Endodermal cell (in vitro differentiated cells): ENCODE results near the gene KCNMA1. TPM values are rescaled to one million over a fixed set of nuclear protein-coding genes. Genes with fewer than 3 reads are reported as not detected.

Experiments used
- DNase-seq: peaks from one replicate; pipeline ENCODE4 v3.0.0-alpha.2; 2017
- H3K27ac ChIP-seq: 2 replicates; pipeline ENCODE4 v1.5.1; 2013; ENCODE audit warnings: mild to moderate bottlenecking, low read depth, low read length, moderate library complexity
- H3K27me3 ChIP-seq: 2 replicates; pipeline ENCODE4 v1.6.1; 2013; ENCODE audit warnings: mild to moderate bottlenecking, low read length, moderate library complexity; ENCODE audit not compliant: insufficient read depth, control insufficient read depth, poor library complexity, severe bottlenecking
- H3K36me3 ChIP-seq: 2 replicates; pipeline ENCODE4 v1.7.0; 2013; ENCODE audit warnings: mild to moderate bottlenecking, low read length, moderate library complexity; ENCODE audit not compliant: control insufficient read depth, insufficient read depth
- H3K4me1 ChIP-seq: one replicate; pipeline ENCODE4 v1.7.0; 2013; ENCODE audit warnings: low read length; ENCODE audit not compliant: control insufficient read depth, insufficient read depth
- H3K4me3 ChIP-seq: 2 replicates; pipeline ENCODE4 v1.5.1; 2013; ENCODE audit warnings: mild to moderate bottlenecking, low read length, moderate library complexity
- H3K9ac ChIP-seq: 2 replicates; pipeline ENCODE4 v1.6.1; 2013; ENCODE audit warnings: mild to moderate bottlenecking, low read length, moderate library complexity; ENCODE audit not compliant: poor library complexity, severe bottlenecking; ENCODE audit errors: extremely low read depth
- H3K9me3 ChIP-seq: 2 replicates; pipeline ENCODE4 v1.6.1; 2013; ENCODE audit warnings: mild to moderate bottlenecking, low read length, moderate library complexity; ENCODE audit not compliant: control insufficient read depth
- H3K27ac Mint-ChIP-seq: 2 replicates; pipeline ENCODE4 v1.8.0; 2020; ENCODE audit warnings: mixed read lengths
- H3K27me3 Mint-ChIP-seq: 2 replicates; pipeline ENCODE4 v1.8.0; 2021; ENCODE audit warnings: mild to moderate bottlenecking, mixed read lengths; ENCODE audit not compliant: insufficient read depth
- H3K36me3 Mint-ChIP-seq: 2 replicates; pipeline ENCODE4 v1.8.0; 2020; ENCODE audit warnings: low read depth, mixed read lengths
- H3K4me1 Mint-ChIP-seq: 2 replicates; pipeline ENCODE4 v1.8.0; 2020; ENCODE audit warnings: mixed read lengths
- H3K4me3 Mint-ChIP-seq: 2 replicates; pipeline ENCODE4 v1.8.0; 2020; ENCODE audit warnings: mild to moderate bottlenecking, moderate library complexity, mixed read lengths
- H3K9me3 Mint-ChIP-seq: 2 replicates; pipeline ENCODE4 v1.8.0; 2020; ENCODE audit warnings: mild to moderate bottlenecking, mixed read lengths
- WGBS, 2 experiments: methylation state at CpG; one replicate each; pipeline versions ENCODE4 v1.1.5 to v1.1.7; 2013; ENCODE audit warnings: missing lambda C conversion rate in 2 of 2, mixed read lengths in 1 of 2; ENCODE audit not compliant: insufficient coverage in 1 of 2, insufficient read length in 1 of 2; 5-methylcytosine and 5-hydroxymethylcytosine counted together
- total RNA-seq, 2 donors: library from RNA; stranded (reverse); fragmentation: NEBNext Ultra II Directional in 1 of 2; extraction: Animal tissue kit (Norgen Biotek cat#: 25700) in 1 of 2; gene quantifications; 2 replicates in 1 of 2; 3 replicates in 1 of 2; pipeline ENCODE4 v1.2.1, GENCODE V29; 2021
- TF ChIP-seq, protein P1 (sequence below): fragments of 200-600 bp; sonication (generic); conservative IDR thresholded peaks from 2 replicates; pipeline ENCODE4 v1.5.0; 2021; ENCODE audit warnings: antibody characterized with exemption, mild to moderate bottlenecking

The KCNMA1 gene
- total RNA-seq, 2 donors from 2014 or later = 0.55 to 1.3 TPM

- TF ChIP-seq, protein P1, sequence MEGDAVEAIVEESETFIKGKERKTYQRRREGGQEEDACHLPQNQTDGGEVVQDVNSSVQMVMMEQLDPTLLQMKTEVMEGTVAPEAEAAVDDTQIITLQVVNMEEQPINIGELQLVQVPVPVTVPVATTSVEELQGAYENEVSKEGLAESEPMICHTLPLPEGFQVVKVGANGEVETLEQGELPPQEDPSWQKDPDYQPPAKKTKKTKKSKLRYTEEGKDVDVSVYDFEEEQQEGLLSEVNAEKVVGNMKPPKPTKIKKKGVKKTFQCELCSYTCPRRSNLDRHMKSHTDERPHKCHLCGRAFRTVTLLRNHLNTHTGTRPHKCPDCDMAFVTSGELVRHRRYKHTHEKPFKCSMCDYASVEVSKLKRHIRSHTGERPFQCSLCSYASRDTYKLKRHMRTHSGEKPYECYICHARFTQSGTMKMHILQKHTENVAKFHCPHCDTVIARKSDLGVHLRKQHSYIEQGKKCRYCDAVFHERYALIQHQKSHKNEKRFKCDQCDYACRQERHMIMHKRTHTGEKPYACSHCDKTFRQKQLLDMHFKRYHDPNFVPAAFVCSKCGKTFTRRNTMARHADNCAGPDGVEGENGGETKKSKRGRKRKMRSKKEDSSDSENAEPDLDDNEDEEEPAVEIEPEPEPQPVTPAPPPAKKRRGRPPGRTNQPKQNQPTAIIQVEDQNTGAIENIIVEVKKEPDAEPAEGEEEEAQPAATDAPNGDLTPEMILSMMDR = no peak
- H3K9me3 Mint-ChIP-seq = no peaks in the 10 kb centered on the region
- WGBS, 2 experiments = 86 to 97% methylated on average over 1 of the region's 1 CpG
Measured at GRCh38 chr10:77544617-77545016, 93.0 kb downstream of the KCNMA1 start.

DNA sequence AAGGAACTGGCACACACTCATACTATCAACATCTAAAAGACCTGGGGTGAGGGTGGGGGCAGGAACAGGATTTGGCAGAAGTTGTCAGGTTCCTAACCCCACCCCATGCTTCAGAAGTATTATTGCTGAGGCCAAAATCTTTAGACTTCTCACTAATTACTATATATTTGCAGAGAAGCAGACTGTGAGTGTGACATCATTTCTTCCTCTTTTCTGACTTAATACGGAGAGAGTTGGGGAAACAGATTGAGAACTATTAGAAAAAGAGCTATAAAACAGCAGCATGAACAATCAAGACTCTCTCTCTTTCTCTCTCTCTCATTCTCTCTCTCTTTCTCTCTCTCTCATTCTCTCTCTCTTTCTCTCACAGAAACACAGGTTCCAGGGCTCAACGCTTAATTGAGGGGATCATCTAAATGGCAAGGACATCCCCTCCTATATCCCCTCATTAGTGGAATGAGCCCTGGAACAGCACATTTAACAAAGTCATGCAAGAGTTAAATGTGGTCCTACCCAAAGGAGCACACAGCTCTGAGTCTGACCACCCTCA lies 94.8 kb downstream of the KCNMA1 start:
- Mint-ChIP-seq H3K27ac (no peak overlapping the region), H3K36me3 (no peaks in the 10 kb centered on the region), H3K27me3 (no peaks in the 10 kb centered on the region), H3K9me3 (no peaks in the 10 kb centered on the region), H3K4me3 (no peak overlapping the region), H3K4me1 (no peaks in the 10 kb centered on the region)
- no peaks in the 10 kb centered on the region for H3K36me3 ChIP-seq
- DNase-seq = no peak
- H3K27me3 ChIP-seq = no peaks in the 10 kb centered on the region
- H3K27ac ChIP-seq = no peak overlapping the region
- TF ChIP-seq, protein P1 = no peak
- H3K4me1 ChIP-seq = no peaks in the 10 kb centered on the region
- H3K4me3 ChIP-seq = no peak overlapping the region
- no peaks in the 10 kb centered on the region for H3K9me3 ChIP-seq
- 83 to 92% methylated on average over 2 of the region's 2 CpGs for WGBS, 2 experiments
- H3K9ac ChIP-seq = no peak overlapping the region

More at GRCh38 chr10:77544617-77545016, 93.0 kb downstream of the KCNMA1 start:
- Mint-ChIP-seq H3K36me3 (no peaks in the 10 kb centered on the region), H3K27me3 (no peaks in the 10 kb centered on the region), H3K27ac (no peak overlapping the region), H3K4me3 (no peak overlapping the region), H3K4me1 (no peaks in the 10 kb centered on the region)
- H3K9me3 ChIP-seq = no peaks in the 10 kb centered on the region
- no peaks in the 10 kb centered on the region for H3K4me1 ChIP-seq
- no peak overlapping the region for H3K9ac ChIP-seq
- no peak for DNase-seq
- no peak overlapping the region for H3K27ac ChIP-seq
- no peaks in the 10 kb centered on the region for H3K36me3 ChIP-seq
- H3K27me3 ChIP-seq = no peaks in the 10 kb centered on the region
- no peak overlapping the region for H3K4me3 ChIP-seq

DNA sequence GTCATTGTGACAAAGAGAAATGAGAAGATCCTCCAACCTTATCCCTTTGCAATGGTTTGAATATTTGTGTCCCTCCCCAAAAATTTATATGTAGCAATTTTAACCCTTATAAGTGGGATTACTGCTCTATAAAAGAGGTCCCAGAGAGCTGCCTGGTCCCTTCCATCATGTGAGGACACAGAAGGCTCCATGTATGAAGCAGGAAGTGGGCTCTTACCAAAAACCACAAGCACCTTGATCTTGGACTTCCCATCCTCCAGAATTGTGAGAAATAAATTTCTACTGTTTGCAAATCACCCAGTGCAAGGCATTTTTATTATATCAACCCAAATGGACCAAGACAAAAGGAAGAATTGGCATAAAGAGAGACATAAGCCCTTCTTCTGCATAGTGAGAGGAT lies 95.7 kb downstream of the KCNMA1 start:
- Histone ChIP-seq H3K36me3 (no peaks in the 10 kb centered on the region), H3K9me3 (no peaks in the 10 kb centered on the region)
- no peaks in the 10 kb centered on the region for H3K27me3 Mint-ChIP-seq

More for the DNA sequence above, 95.7 kb downstream of the KCNMA1 start:
- no peak for DNase-seq
- no peaks in the 10 kb centered on the region for H3K4me1 Mint-ChIP-seq
- no peaks in the 10 kb centered on the region for H3K27me3 ChIP-seq
- no peak overlapping the region for H3K4me3 ChIP-seq
- no peak overlapping the region for H3K4me3 Mint-ChIP-seq
- TF ChIP-seq, protein P1 = no peak
- no peaks in the 10 kb centered on the region for H3K36me3 Mint-ChIP-seq
- H3K9ac ChIP-seq = no peak overlapping the region
- no peak overlapping the region for H3K27ac Mint-ChIP-seq
- no peaks in the 10 kb centered on the region for H3K9me3 Mint-ChIP-seq
- H3K4me1 ChIP-seq = no peaks in the 10 kb centered on the region
- no peak overlapping the region for H3K27ac ChIP-seq
